Measurements from ENCODE around the gene ZNF579.
"Not testable (repeated sequence)": the region's sequence is repeated elsewhere in the genome, so short reads cannot be mapped to it uniquely, and the experiment has no call there.

The ZNF579 gene

DNA sequence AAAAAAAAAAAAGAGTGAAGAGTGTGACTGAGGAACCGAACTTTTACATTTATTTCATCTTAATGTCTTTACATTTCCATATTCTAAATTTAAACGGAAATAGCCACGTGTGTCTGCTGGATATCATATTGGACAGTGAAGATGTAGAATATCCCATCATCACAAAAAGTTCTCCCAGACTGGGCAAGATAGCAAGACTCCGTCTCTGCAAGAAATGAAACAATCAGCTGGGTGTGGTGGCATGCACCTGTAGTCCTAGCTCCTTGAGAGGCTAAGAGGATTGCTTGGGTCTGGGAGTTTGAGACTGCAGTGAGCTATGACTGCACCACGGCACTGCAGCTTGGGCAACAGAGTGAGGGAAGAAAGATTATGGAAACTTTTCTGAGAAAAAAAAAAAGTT lies 3.9 kb downstream of the ZNF579 start:
- no peak for DNase-seq (ENCODE audit: low read depth in 3 of 3, low spot score in 1 of 3)

DNA sequence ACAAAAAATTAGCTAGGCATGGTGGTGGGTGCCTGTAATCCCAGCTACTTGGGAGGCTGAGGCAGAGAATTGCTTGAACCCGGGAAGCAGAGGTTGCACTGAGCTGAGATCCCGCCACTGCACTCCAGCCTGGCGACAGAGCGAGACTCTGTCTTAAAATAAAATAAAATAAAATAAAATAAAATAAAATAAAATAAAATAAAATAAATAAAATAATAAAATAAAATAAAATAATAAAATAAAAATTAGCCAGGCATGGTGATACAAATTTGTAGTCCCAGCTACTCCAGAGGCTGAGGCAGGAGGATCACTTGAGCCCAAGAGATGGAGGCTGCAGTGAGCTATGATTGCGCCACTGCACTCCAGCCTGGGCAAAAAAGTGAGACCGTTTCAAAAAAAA lies 6.7 kb downstream of the ZNF579 start:
- DNase-seq (ENCODE audit: low read depth in 3 of 3, low spot score in 1 of 3) = not testable (repeated sequence)

- not testable (repeated sequence) for DNase-seq (ENCODE audit: low read depth in 3 of 3, low spot score in 1 of 3)
Observed at GRCh38 chr19:55569477-55569876, 11.2 kb downstream of the ZNF579 start.

DNA sequence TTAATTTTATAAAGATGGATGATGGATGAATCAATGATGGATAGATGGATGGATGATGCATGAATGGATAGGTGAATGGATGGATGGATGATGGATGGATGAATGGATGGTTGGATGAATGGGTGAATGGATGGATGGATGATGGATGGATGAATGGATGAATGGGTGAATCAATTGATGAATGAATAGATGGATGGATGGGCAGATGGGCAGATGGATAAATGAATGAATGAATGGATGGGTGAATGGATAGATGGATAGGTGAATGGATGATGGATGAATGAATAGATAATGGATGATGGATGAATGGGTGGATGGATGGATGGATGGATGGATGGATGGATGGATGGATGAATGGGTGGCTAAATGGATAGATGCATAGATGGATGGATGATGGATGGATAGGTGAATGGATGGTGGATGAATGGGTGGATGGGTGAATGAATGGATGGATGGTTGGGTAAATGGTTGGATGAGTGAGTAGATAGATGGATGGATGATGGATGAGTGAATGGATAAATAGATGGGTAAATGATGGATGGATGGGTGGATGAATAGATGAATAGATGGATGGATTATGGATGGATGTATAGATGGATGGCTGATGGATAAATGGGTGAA lies 12.8 kb downstream of the ZNF579 start:
- no peak for DNase-seq (ENCODE audit: low read depth in 3 of 3, low spot score in 1 of 3)

DNA sequence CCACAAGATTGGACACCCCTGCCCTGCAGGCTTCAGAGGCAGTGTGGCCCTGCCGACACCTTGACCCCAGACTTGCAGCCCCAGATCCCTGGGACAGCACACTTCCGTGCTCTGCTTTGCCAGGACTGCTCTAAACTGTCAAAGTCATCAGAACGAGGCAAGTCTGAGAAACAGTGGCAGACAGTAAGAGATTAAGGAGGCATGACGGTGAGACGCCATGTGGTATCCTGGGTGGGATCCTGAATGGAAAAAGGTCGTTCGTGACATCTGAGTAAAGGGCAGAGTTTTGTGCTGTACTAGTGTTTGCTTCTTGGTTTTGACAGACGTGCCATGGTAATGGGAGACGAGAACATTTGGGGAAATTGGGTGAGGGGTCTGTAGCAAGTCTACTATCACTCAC lies 13.8 kb downstream of the ZNF579 start:
- DNase-seq (ENCODE audit: low read depth in 3 of 3, low spot score in 1 of 3) = no peak

- no peak for DNase-seq (ENCODE audit: low read depth in 3 of 3, low spot score in 1 of 3)
Observed at GRCh38 chr19:55563261-55563690, 17.4 kb downstream of the ZNF579 start.

- DNase-seq (ENCODE audit: low read depth in 3 of 3, low spot score in 1 of 3) = no peak
Observed at GRCh38 chr19:55559684-55560083, 21.0 kb downstream of the ZNF579 start.

- DNase-seq (ENCODE audit: low read depth in 3 of 3, low spot score in 1 of 3) = no peak
Observed at GRCh38 chr19:55554741-55555152, 25.9 kb downstream of the ZNF579 start.

GRCh38 chr19:55554302-55554701 lies 26.3 kb downstream of the ZNF579 start:
- no peak for DNase-seq (ENCODE audit: low read depth in 3 of 3, low spot score in 1 of 3)

GRCh38 chr19:55553217-55554182 lies 27.1 kb downstream of the ZNF579 start:
- DNase-seq (ENCODE audit: low read depth in 3 of 3, low spot score in 1 of 3) = no peak

- DNase-seq (ENCODE audit: low read depth in 3 of 3, low spot score in 1 of 3) = no peak
Observed at GRCh38 chr19:55552620-55553019, 28.0 kb downstream of the ZNF579 start.

DNA sequence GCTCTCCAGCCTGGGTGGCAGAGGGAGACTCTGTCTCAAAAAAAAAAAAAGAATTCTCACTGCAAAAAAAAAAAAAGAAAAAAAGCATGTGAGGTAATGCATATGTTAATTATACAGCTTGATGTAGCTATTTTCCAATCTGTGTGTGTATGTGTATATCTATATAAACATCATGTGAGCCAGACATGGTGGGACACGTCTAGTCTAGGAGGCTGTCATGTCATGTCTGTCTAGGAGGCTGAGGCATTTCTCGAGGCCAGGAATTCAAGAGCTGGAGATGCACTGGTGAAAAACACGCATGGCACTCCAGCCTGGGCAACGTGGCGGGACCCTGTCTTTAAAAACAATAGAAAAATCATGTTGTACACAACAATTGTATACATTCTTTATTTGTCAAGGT lies 28.4 kb downstream of the ZNF579 start:
- DNase-seq (ENCODE audit: low read depth in 3 of 3, low spot score in 1 of 3) = no peak

- DNase-seq (ENCODE audit: low read depth in 3 of 3, low spot score in 1 of 3) = no peak
Observed at GRCh38 chr19:55550321-55550650, 30.4 kb downstream of the ZNF579 start.

DNA sequence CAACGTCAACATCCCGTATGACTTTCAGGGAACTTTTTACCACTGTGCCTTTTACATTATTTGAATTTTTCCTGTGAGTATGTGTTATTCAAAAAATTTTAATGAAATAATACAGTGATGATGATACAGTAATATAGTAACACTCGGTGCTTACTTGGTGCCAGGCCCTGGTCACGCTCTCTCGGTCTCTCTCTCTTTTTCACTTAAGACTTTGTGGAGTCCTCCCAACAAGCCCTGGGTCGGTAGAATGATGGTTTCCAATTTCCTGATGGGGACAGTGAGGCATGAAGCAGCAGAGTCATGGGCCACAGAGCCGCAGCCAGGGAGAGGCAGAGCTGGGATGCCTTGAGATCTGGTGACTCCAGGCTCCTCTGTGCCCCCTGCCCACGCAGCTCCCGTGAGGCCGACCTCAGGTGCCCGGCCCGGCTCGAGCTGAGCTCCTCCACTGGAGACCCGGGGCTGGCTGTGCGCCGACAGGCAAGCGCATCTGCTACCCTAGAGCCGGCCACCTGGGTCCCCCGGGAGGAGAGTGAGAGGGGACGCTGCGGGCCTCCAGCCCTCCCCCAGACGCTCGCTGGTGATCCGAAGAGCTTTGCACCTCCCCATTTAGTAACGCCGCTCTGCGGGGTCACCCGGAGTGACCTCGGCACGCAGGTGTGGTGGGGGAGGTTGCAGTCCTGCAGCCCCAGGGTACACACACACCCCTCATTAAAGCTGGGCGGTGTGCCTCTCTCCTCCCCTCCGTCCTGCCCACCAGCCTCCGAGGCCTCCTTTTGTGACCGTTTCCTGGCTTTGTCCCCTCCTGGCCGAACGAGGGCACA lies 30.9 kb downstream of the ZNF579 start:
- no peak for DNase-seq (ENCODE audit: low read depth in 3 of 3, low spot score in 1 of 3)

GRCh38 chr19:55546822-55547614 lies 33.6 kb downstream of the ZNF579 start:
- no peak for DNase-seq (ENCODE audit: low read depth in 3 of 3, low spot score in 1 of 3)

- DNase-seq (ENCODE audit: low read depth in 3 of 3, low spot score in 1 of 3) = no peak
Observed at GRCh38 chr19:55546011-55546410, 34.6 kb downstream of the ZNF579 start.

- no peak for DNase-seq (ENCODE audit: low read depth in 3 of 3, low spot score in 1 of 3)
Observed at GRCh38 chr19:55545443-55545842, 35.2 kb downstream of the ZNF579 start, which contains the start of gene SBK3. Gene SBK3 (minus strand): TSS chr19:55545543. CDS start chr19:55545543, 0 bp downstream.

DNA sequence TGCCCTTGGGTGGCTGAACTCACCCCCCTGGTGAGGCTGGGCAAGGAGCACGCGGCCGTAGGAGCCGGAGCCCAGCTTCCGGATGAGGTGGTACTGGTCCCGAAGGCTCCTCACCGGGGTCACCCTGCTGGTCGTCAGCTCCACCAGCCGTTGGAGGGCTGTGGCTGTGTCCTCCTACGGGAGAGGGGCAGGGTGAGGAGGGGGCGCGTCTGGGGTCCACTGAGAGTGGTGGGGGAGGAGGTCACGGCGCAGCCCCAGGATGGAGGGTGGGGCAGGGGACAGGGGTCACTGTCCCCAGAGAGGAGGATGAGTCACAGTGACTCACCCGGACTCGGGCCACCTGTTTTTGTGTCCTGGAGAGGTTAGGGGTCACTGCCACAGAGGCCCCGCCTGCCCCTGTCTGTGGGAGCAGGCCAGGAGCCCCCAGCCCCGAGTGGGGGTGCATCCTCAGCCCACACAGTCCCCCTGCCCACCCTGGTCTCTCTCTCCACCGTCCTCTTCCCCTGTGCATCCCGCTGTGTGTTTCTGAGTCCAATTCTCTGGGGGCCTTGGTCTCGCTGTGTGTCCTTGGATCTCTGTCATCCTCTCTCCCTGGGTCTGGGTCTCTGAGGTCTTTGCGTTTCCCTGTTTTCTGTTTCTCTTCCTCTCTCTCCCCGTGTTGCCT lies 35.7 kb downstream of the ZNF579 start:
- no peak for DNase-seq (ENCODE audit: low read depth in 3 of 3, low spot score in 1 of 3)

DNA sequence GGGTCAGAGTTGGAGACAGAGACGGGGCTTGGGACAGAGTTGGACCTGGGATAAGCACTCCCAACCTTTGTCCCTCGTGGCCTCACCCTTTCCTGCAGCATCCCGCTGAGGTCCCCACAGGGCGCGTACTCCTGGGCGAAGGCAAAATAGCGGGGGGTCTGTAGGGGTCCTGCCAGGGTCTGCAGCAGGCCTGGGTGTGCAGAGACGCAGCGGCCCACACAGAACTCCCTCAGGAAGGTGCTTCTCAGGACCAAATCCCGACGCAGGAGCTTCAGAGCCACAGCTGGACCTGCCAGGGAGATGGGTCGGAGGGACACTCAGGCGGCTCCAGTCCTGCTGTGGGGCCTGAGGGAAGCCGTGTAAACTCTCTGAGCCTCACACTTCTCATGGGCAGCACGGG lies 36.6 kb downstream of the ZNF579 start:
- no peak for DNase-seq (ENCODE audit: low read depth in 3 of 3, low spot score in 1 of 3)

- DNase-seq (ENCODE audit: low read depth in 3 of 3, low spot score in 1 of 3) = no peak
Observed at GRCh38 chr19:55543567-55543966, 37.1 kb downstream of the ZNF579 start.
